Fibroblast of peridontal ligament (primary cell): Measurements from ENCODE around the gene SGMS1.
A peak's percentile ranks its signal among the peaks of the same experiment; 100 is the strongest.
"Not testable (repeated sequence)": the region's sequence is repeated elsewhere in the genome, so short reads cannot be mapped to it uniquely, and the experiment has no call there.

Source experiments
- DNase-seq: peaks from one replicate; pipeline ENCODE4 v3.0.0-alpha.2; 2010; ENCODE audit errors: extremely low read depth

The SGMS1 gene

DNA sequence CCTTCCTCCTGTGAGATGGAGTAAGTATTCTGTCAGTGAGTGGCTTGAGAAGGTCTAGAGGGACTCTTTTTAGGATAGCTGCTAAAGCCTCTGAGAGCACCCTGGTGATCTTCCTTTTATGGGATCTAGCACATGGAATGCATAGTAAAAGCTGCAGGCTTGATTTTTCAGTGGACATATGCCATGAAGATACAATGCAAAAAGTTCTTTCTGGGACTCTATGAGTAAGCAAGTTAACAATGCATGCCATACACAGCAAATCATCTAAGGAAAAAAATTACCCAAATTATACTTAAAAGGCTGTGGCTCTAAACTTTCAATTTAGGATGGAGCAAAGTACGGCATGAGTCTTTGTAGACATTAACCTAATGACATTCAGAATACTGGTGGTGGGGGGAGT, 154.5 kb downstream of the SGMS1 start:
- peak; percentile 73 for DNase-seq

GRCh38 chr10:50467209-50467608, 156.5 kb downstream of the SGMS1 start:
- no peak for DNase-seq

DNA sequence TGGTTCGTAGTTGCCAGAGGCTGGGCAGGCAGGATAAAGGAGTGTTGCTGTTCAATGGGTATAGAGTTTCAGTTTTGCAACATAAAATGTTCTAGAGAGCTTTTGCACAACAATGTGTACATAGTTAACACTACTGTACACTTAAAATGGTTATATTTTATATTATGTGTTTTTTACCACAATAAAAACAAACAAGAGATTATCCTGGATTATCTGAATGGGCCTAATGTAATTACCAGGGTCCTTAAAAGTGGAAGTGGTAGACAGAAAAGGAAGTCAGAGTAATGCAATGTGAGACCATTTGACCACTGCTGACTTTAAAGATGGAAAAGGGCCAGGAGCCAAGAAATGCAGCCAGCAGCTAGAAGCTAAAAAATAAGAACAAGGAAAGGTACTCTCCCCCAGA, 159.7 kb downstream of the SGMS1 start:
- peak; percentile 48 for DNase-seq

- DNase-seq = no peak
Observed at GRCh38 chr10:50461834-50462233, 161.9 kb downstream of the SGMS1 start.

GRCh38 chr10:50461123-50461522, 162.6 kb downstream of the SGMS1 start:
- DNase-seq = no peak

GRCh38 chr10:50456719-50457118, 167.0 kb downstream of the SGMS1 start:
- DNase-seq = no peak

- DNase-seq = no peak
Observed at GRCh38 chr10:50453940-50454339, 169.8 kb downstream of the SGMS1 start.

DNA sequence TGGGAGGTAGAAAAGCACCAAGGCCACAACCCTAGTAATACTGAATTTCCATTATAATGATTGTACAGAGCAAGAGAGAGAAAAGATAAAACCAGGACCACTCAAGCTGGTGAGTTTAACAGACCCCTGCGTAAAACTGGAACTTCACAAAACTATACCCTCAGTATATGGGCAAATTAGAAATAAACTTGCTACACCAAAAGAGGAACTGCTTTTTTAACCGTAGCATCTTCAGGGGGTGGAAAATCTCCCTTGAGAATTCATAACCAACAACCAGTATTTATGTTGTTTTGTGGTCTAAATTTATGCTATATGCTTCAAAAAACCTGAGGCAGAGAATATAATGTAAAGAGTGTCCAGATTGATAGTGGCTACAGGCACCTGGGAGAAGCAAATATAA, 171.2 kb downstream of the SGMS1 start:
- DNase-seq = no peak

GRCh38 chr10:50447691-50448090, 176.1 kb downstream of the SGMS1 start:
- no peak for DNase-seq

- not testable (repeated sequence) for DNase-seq
Observed at GRCh38 chr10:50445777-50446176, 178.0 kb downstream of the SGMS1 start.

DNA sequence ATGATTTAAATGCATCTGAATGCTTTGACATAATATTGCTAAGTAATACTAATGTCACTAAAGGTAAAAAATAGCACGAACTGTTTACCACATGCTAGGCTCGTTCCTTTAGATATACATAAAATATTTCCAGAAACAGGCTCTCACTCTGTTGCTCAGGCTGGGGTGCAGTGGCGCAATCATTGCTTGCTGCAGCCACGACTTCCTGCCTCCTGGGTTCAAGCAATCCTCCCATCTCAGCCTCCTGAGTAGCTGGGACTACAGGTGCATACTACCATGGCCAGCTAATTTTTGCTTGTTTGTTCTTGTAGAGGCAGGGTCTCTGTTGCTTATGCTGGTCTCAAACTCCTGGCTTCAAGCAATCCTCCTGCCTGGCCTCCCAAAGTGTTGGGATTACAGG, 183.3 kb downstream of the SGMS1 start:
- DNase-seq = no peak

DNA sequence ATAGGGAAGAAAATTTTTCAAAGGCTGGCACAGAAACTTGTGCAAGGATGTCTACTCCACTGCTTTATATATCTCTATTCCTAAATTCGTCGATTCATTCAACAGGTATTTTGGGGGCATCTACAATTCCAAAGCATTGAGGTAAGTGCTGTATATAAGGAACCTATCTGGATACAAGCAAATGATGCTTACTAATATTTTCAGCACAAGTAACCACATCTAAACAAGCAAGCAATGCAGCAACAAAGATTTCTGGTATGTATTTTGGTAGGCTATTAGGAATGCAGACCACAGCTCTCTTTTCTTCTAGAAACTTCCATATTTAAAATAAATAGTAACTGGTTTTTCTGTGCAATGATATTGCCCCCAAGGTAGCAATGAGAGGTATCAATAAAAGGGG, 183.9 kb downstream of the SGMS1 start:
- DNase-seq = no peak

- no peak for DNase-seq
Observed at GRCh38 chr10:50439187-50439586, 184.6 kb downstream of the SGMS1 start.

- DNase-seq = no peak
Observed at GRCh38 chr10:50438049-50438936, 185.5 kb downstream of the SGMS1 start.

DNA sequence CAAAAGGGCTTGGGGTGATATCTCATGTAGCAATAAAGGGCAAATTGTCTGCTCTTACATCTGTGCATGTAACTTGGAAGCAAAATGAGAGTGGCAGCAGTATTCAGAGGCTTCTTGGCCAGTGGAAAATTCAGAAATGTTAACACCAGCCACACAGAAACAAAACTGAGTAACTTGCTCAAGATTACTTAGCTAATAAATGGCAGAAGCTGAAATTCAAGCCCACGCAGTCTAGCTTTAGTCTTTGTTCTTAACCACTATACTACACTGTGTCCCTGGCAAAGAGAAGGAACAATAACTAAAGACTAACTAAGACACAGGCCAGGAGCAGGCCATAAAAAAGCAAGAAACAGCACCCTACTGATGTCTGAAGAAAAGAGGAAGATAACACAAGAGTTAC, 186.5 kb downstream of the SGMS1 start:
- no peak for DNase-seq

GRCh38 chr10:50436805-50437204, 187.0 kb downstream of the SGMS1 start:
- DNase-seq = no peak

- DNase-seq = no peak
Observed at GRCh38 chr10:50432211-50433009, 191.3 kb downstream of the SGMS1 start.

DNA sequence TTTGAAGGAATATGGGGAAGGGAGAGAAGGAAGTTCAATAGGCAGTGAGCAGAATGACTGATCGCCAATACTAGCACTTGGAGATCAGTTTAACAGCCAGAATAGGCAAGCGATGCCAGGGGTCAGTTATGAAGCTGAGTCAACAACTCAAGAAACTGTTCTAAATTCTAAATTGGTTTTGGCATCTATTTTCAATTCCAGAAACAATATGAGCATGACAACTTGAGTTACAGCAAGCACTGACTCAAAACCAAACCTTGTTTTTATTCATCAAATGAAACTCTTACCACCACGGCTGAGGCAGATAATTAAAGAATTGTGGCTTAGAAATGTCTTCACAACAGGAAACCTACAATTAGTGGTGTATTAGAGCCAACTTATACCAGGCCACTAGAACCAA, 192.0 kb downstream of the SGMS1 start:
- peak; percentile 81 for DNase-seq

GRCh38 chr10:50431133-50431532, 192.6 kb downstream of the SGMS1 start:
- DNase-seq = peak; percentile 85

DNA sequence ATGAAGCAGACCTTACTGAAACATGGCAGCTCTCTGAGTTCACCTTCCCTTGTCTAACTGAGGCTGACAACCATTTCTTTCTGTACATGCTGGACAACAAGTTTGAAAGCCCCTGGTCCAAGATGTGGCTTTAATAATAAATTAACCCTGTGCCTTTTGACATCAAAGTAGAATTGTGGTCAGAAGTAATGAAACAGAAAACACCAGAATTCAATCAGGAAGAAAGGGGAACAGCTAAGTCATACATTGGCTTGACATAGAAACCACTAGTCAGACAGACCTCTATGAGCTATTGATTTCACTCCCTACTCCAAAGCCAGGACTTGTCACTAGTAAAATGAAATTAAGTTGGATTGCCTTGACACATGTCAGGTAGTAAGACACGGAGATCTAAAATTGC, 197.3 kb downstream of the SGMS1 start:
- DNase-seq = no peak

DNA sequence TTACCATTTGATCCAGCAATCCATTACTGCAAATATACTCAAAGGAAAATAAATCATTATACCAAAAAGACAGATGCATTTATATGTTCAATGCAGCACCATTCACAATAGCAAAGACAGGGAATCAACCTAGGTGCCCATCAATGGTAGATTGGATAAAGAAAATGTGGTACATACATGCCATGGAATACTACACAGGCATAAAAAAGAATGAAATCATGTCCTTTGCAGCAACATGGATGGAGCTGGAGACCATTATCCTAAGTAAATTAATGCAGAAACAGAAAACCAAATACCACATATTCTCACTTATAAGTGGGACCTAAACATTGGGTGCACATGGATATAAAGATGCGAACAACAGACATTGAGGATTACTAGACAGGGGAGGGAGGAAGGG, 198.5 kb downstream of the SGMS1 start:
- not testable (repeated sequence) for DNase-seq

DNA sequence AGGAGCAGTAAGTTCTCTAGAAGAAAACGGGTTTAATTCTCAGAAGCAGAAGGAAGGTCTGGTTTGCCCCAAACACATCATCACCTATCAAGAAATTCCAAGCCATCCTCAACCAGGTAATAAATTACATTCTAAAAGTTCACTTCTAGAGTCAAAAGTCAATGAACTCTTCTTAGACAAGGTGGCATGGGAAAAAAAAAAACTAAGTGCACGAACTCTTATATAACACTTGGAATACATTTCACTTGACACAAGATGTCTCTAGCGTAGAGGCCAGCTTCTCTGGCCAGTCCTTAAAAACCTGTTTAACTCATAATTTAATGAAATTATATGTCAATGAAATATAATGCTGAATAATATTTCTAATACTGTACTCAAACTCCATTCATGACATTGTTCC, 200.3 kb downstream of the SGMS1 start:
- no peak for DNase-seq

DNA sequence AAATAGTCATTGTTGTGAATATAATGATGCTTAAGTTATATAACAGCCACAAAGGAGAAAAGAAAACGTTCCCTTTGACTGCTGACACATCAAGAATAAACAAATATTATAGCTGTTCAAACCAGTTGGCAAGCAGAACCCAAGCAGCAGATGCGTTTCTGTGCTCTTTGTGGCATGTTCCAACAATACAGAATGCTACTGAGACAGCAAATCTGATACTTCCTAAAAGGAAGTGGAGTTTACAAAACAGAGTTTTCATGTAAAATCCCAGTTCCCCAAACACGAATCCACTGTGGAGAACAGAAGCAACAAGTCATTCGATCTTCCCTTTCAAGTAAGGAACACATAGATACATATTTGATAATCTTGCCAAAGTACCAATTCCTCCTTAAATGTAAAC, 201.5 kb downstream of the SGMS1 start:
- peak; percentile 40 for DNase-seq
